ENCODE data around the gene SFXN5. TPM values are rescaled to one million over a fixed set of nuclear protein-coding genes. Genes with fewer than 3 reads are reported as not detected.

The SFXN5 gene
- total RNA-seq, 1 experiment from 2014 or later = 27.8 TPM

DNA sequence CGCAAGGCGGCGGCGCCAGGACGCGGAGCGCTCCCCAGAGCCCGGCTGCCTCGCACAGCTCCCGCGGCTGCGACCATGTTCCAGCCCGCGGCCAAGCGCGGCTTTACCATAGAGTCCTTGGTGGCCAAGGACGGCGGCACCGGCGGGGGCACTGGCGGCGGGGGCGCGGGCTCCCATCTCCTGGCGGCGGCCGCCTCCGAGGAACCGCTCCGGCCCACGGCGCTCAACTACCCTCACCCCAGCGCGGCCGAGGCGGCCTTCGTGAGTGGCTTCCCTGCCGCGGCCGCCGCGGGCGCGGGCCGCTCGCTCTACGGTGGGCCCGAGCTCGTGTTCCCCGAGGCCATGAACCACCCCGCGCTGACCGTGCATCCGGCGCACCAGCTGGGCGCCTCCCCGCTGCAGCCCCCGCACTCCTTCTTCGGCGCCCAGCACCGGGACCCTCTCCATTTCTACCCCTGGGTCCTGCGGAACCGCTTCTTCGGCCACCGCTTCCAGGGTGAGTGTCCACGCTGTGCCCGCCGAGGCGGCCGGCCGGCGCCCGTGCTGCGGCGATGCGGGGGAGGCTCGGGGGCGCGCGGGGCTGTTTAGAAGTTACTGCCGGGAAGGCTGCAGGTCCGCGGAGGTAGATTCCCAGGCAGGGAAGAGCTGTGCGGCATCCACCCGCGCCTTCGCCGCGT is 153.5 kb downstream of the SFXN5 start:
- Histone ChIP-seq H3K36me3 (ENCODE audit: control insufficient read depth, insufficient read depth, low read length) (no peaks in the 10 kb centered on the region; the same call in 1 of the 2 replicates), H3K4me3 (ENCODE audit: low read depth in 2 of 2, low read length in 2 of 2) (peak overlapping the region; percentile 35 to 45), H3K4me1 (ENCODE audit: control insufficient read depth, insufficient read depth, low read length) (peaks cover 9% of the 10 kb centered on the region), H3K27me3 (ENCODE audit: control insufficient read depth, insufficient read depth, low read length) (peaks cover 41% of the 10 kb centered on the region), H3K27ac (ENCODE audit: low read length) (no peak overlapping the region), H3K9me3 (ENCODE audit: control insufficient read depth, insufficient read depth, low read depth, low read length) (no peaks in the 10 kb centered on the region)
- ChIA-PET CTCF (interaction anchor here (0.5 to 1.0 kb wide), 2 partner anchors 34 to 777 kb away, joined by 3 read pairs; no protein-coding TSS in a partner anchor), POLR2A (no interaction called here)
- intact Hi-C loops (cut with micrococcal nuclease; ENCODE audit: unreplicated experiment) = no loop called here
- no TSS peak for BruUV-seq (replicated peaks)
- TF ChIP-seq TCF7L2 (IDR thresholded peaks at IDR 0.05; ENCODE audit: low read depth, low read length) = no peak
- TF ChIP-seq, protein P1, sequence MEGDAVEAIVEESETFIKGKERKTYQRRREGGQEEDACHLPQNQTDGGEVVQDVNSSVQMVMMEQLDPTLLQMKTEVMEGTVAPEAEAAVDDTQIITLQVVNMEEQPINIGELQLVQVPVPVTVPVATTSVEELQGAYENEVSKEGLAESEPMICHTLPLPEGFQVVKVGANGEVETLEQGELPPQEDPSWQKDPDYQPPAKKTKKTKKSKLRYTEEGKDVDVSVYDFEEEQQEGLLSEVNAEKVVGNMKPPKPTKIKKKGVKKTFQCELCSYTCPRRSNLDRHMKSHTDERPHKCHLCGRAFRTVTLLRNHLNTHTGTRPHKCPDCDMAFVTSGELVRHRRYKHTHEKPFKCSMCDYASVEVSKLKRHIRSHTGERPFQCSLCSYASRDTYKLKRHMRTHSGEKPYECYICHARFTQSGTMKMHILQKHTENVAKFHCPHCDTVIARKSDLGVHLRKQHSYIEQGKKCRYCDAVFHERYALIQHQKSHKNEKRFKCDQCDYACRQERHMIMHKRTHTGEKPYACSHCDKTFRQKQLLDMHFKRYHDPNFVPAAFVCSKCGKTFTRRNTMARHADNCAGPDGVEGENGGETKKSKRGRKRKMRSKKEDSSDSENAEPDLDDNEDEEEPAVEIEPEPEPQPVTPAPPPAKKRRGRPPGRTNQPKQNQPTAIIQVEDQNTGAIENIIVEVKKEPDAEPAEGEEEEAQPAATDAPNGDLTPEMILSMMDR (IDR thresholded peaks at IDR 0.05) = no peak
- TF ChIP-seq, protein P2, sequence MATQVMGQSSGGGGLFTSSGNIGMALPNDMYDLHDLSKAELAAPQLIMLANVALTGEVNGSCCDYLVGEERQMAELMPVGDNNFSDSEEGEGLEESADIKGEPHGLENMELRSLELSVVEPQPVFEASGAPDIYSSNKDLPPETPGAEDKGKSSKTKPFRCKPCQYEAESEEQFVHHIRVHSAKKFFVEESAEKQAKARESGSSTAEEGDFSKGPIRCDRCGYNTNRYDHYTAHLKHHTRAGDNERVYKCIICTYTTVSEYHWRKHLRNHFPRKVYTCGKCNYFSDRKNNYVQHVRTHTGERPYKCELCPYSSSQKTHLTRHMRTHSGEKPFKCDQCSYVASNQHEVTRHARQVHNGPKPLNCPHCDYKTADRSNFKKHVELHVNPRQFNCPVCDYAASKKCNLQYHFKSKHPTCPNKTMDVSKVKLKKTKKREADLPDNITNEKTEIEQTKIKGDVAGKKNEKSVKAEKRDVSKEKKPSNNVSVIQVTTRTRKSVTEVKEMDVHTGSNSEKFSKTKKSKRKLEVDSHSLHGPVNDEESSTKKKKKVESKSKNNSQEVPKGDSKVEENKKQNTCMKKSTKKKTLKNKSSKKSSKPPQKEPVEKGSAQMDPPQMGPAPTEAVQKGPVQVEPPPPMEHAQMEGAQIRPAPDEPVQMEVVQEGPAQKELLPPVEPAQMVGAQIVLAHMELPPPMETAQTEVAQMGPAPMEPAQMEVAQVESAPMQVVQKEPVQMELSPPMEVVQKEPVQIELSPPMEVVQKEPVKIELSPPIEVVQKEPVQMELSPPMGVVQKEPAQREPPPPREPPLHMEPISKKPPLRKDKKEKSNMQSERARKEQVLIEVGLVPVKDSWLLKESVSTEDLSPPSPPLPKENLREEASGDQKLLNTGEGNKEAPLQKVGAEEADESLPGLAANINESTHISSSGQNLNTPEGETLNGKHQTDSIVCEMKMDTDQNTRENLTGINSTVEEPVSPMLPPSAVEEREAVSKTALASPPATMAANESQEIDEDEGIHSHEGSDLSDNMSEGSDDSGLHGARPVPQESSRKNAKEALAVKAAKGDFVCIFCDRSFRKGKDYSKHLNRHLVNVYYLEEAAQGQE (IDR thresholded peaks at IDR 0.05; ENCODE audit: insufficient read depth in 1 of 2, low read depth in 2 of 2, low read length in 1 of 2) = no peak
- no peak for TF ChIP-seq SIN3A (IDR thresholded peaks at IDR 0.05; ENCODE audit: borderline replicate concordance, insufficient read depth, low read depth, low read length)
- no peak for TF ChIP-seq POLR2AphosphoS5 (IDR thresholded peaks at IDR 0.05; ENCODE audit: low read depth, low read length)
- DNase-seq (ENCODE audit: low read depth, low spot score) (no peak), ATAC-seq (peak; percentile 56)
- in situ Hi-C loops (cut with HindIII; ENCODE audit: low pct_unique_long_range_greater_than_20kb, low sequenced_read_pairs) = no loop called here

DNA sequence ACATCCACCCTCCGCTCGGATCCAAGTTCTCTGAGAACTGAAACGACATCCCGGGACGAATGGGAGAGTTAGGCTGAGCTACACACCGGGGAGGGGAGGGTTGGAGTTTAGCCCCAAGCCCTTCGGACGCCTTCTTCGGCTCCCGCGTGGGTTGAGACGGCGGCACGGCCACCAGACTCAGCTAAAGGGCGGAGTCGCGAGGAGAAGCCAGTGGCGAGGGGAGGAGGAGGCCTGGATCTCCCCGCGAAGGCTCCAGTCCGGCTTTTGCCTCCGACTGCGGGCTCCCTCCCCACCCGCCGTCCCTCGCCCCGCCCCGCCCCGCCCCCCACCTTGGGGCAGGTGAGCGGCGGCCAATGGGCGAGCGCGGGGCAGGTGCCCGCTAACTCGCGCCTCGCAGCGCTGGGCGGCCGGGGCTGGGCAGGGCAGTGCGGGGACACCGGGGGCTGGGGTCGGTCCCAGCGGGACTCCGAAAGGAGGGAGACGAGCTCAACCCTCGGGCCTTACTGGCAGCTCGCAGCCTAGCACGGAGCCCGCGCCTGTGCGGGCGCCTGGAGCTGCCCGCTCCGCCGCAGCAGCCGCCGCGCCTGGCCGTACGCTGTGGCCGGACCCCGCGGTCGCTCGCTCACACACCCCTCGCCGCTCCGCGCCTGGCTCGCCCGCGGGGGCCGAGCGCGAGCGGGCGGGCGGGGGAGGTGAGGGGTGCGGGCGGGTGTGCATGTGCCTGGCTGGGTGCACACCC is 154.2 kb downstream of the SFXN5 start, which contains the start of gene EMX1:
TSS of gene EMX1 (plus strand) at position 382 of the 739 bp plus-strand sequence. CDS start at position 716, 334 bp downstream.
- Histone ChIP-seq H3K27me3 (ENCODE audit: control insufficient read depth, insufficient read depth, low read length) (peaks cover 41% of the 10 kb centered on the region), H3K4me1 (ENCODE audit: control insufficient read depth, insufficient read depth, low read length) (peaks cover 9% of the 10 kb centered on the region), H3K4me3 (ENCODE audit: low read depth in 2 of 2, low read length in 2 of 2) (peak within 1 kb of the TSS; percentile 35 to 55), H3K9me3 (ENCODE audit: control insufficient read depth, insufficient read depth, low read depth, low read length) (no peaks in the 10 kb centered on the region), H3K27ac (ENCODE audit: low read length) (no peak within 1 kb of the TSS), H3K36me3 (ENCODE audit: control insufficient read depth, insufficient read depth, low read length) (no peaks in the 10 kb centered on the region; the same call in 1 of the 2 replicates)
- intact Hi-C loops (cut with micrococcal nuclease; ENCODE audit: unreplicated experiment) (no loop called here), in situ Hi-C loops (cut with HindIII; ENCODE audit: low pct_unique_long_range_greater_than_20kb, low sequenced_read_pairs) (no loop called here)
- DNase-seq (ENCODE audit: low read depth, low spot score) (no peak), ATAC-seq (peak; percentile 73)
- BruUV-seq (replicated peaks) = no TSS peak
- TF ChIP-seq, protein P2 (IDR thresholded peaks at IDR 0.05; ENCODE audit: insufficient read depth in 1 of 2, low read depth in 2 of 2, low read length in 1 of 2) = no peak
- TF ChIP-seq SIN3A (IDR thresholded peaks at IDR 0.05; ENCODE audit: borderline replicate concordance, insufficient read depth, low read depth, low read length) (no peak), POLR2AphosphoS5 (IDR thresholded peaks at IDR 0.05; ENCODE audit: low read depth, low read length) (no peak), TCF7L2 (IDR thresholded peaks at IDR 0.05; ENCODE audit: low read depth, low read length) (no peak)
- TF ChIP-seq, protein P1 (IDR thresholded peaks at IDR 0.05) = no peak
- ChIA-PET CTCF (interaction anchor here (0.5 to 1.4 kb wide), 3 partner anchors 24 to 246 kb away, joined by 3 to 11 read pairs (median 4); no protein-coding TSS in a partner anchor), POLR2A (interaction anchor here (0.5 kb wide), 1 partner anchor 319 kb away, joined by 6 read pairs; no protein-coding TSS in a partner anchor)

All from Panc1 (cell line).